Esophagus (tissue), 2 donors: ENCODE results near the gene HOXC9. TPM values are rescaled to one million over a fixed set of nuclear protein-coding genes. Genes with fewer than 3 reads are reported as not detected.
A peak's percentile ranks its signal among the peaks of the same experiment; 100 is the strongest.

Experiments
- H3K27ac ChIP-seq, 2 donors: one replicate each; pipeline ENCODE4 v1.5.1; 2013; ENCODE audit warnings: low read depth in 2 of 2, mild to moderate bottlenecking in 2 of 2, inconsistent platforms in 1 of 2, low read length in 1 of 2, moderate library complexity in 1 of 2
- H3K27me3 ChIP-seq, 2 donors: one replicate each; pipeline ENCODE4 v1.6.1; 2013; ENCODE audit warnings: low read length in 2 of 2, control low read depth in 1 of 2, mild to moderate bottlenecking in 1 of 2; ENCODE audit not compliant: insufficient read depth in 2 of 2, control insufficient read depth in 1 of 2
- H3K36me3 ChIP-seq, 2 donors: one replicate each; pipeline ENCODE4 v1.6.1; 2013; ENCODE audit warnings: low read length in 1 of 2; ENCODE audit not compliant: control insufficient read depth in 2 of 2, insufficient read depth in 2 of 2
- H3K4me1 ChIP-seq, 2 donors: one replicate each; pipeline ENCODE4 v1.6.1; 2013; ENCODE audit warnings: low read length in 1 of 2; ENCODE audit not compliant: control insufficient read depth in 2 of 2, insufficient read depth in 2 of 2
- H3K4me3 ChIP-seq, 2 donors: one replicate each; pipeline ENCODE4 v1.5.1; 2013; ENCODE audit warnings: low read length in 2 of 2, mild to moderate bottlenecking in 2 of 2, low read depth in 1 of 2, moderate library complexity in 1 of 2
- H3K9me3 ChIP-seq, 2 donors: one replicate each; pipeline ENCODE4 v1.6.1; 2013; ENCODE audit warnings: mild to moderate bottlenecking in 2 of 2, low read depth in 1 of 2, low read length in 1 of 2, moderate library complexity in 1 of 2; ENCODE audit not compliant: control insufficient read depth in 2 of 2, insufficient read depth in 1 of 2
- WGBS, 2 donors: extraction: QIAGEN DNeasy Blood & Tissue Kit; methylation state at CpG; one replicate each; pipeline ENCODE4 v1.1.7; 2013; 5-methylcytosine and 5-hydroxymethylcytosine counted together
- polyA plus RNA-seq, 2 donors: library from polyadenylated mRNA; stranded (reverse); fragments of 200-250 nt; gene quantifications; one replicate each; pipeline ENCODE4 v1.2.3, GENCODE V29; 2013
- donor health status: healthy with polysubstance abuse.
- donor health status: Bipolar disorder and iron deficiency.

Gene HOXC9
- polyA plus RNA-seq, 2 donors, result 0.20 to 0.51 TPM

- H3K27me3 ChIP-seq, result peaks cover 0 to 5% of the 10 kb centered on the region in 2 donors
- no peaks in the 10 kb centered on the region for H3K9me3 ChIP-seq
- H3K4me1 ChIP-seq, result peaks cover 3 to 9% of the 10 kb centered on the region in 2 donors
- no peaks in the 10 kb centered on the region for H3K36me3 ChIP-seq
- 49 to 61% methylated on average over 29 of the region's 29 CpGs for whole genome bisulfite sequencing, 2 donors
- H3K4me3 ChIP-seq, result peak overlapping the region; percentile 51 to 64
- H3K27ac ChIP-seq, result peak overlapping the region in 1 of 2 donors; percentile 27
These were observed 18.6 kb downstream of the HOXC9 start for GRCh38 chr12:54018468-54018984.

- no peak overlapping the region for H3K4me3 ChIP-seq
These were observed 19.3 kb downstream of the HOXC9 start for GRCh38 chr12:54019091-54019811.

GRCh38 chr12:54019924-54020590, 20.1 kb downstream of the HOXC9 start:
- H3K27me3 ChIP-seq, result peaks cover 0 to under 1% of the 10 kb centered on the region in 2 donors
- H3K4me3 ChIP-seq, result no peak overlapping the region
- no peaks in the 10 kb centered on the region for H3K36me3 ChIP-seq
- peaks cover 3 to 6% of the 10 kb centered on the region in 2 donors for H3K4me1 ChIP-seq
- no peaks in the 10 kb centered on the region for H3K9me3 ChIP-seq
- H3K27ac ChIP-seq, result no peak overlapping the region
- WGBS, 2 donors, result 50 to 60% methylated on average over 10 of the region's 10 CpGs

More at GRCh38 chr12:54019091-54019811, 19.3 kb downstream of the HOXC9 start:
- no peaks in the 10 kb centered on the region for H3K36me3 ChIP-seq
- WGBS, 2 donors, result 48 to 67% methylated on average over 43 of the region's 43 CpGs
- no peaks in the 10 kb centered on the region for H3K9me3 ChIP-seq
- peaks cover 0 to 3% of the 10 kb centered on the region in 2 donors for H3K27me3 ChIP-seq
- H3K27ac ChIP-seq, result no peak overlapping the region
- peaks cover 3 to 9% of the 10 kb centered on the region in 2 donors for H3K4me1 ChIP-seq

GRCh38 chr12:54020591-54021405, 20.8 kb downstream of the HOXC9 start:
- 60 to 63% methylated on average over 23 of the region's 23 CpGs for WGBS, 2 donors
- no peaks in the 10 kb centered on the region for H3K9me3 ChIP-seq
- peaks cover 3 to 6% of the 10 kb centered on the region in 2 donors for H3K4me1 ChIP-seq
- H3K4me3 ChIP-seq, result no peak overlapping the region
- no peaks in the 10 kb centered on the region for H3K27me3 ChIP-seq
- no peak overlapping the region for H3K27ac ChIP-seq
- H3K36me3 ChIP-seq, result no peaks in the 10 kb centered on the region

GRCh38 chr12:54021432-54022013, 21.6 kb downstream of the HOXC9 start:
- 21 to 29% methylated on average over 16 of the region's 16 CpGs for WGBS, 2 donors
- no peaks in the 10 kb centered on the region for H3K36me3 ChIP-seq
- peaks cover 3 to 6% of the 10 kb centered on the region in 2 donors for H3K4me1 ChIP-seq
- no peak overlapping the region for H3K27ac ChIP-seq
- no peak overlapping the region for H3K4me3 ChIP-seq
- H3K27me3 ChIP-seq, result no peaks in the 10 kb centered on the region
- H3K9me3 ChIP-seq, result no peaks in the 10 kb centered on the region

- 54 to 65% methylated on average over 8 of the region's 8 CpGs for WGBS, 2 donors
- Histone ChIP-seq H3K27ac (no peak overlapping the region), H3K4me3 (no peak overlapping the region), H3K27me3 (peaks cover 0 to 2% of the 10 kb centered on the region in 2 donors), H3K9me3 (no peaks in the 10 kb centered on the region), H3K36me3 (no peaks in the 10 kb centered on the region), H3K4me1 (peaks cover 1 to 4% of the 10 kb centered on the region in 2 donors)
These were observed 23.3 kb downstream of the HOXC9 start for GRCh38 chr12:54022960-54023884.

- Histone ChIP-seq H3K27me3 (peaks cover 0 to 2% of the 10 kb centered on the region in 2 donors), H3K27ac (no peak overlapping the region), H3K9me3 (no peaks in the 10 kb centered on the region), H3K4me1 (no peaks in the 10 kb centered on the region), H3K4me3 (no peak overlapping the region), H3K36me3 (no peaks in the 10 kb centered on the region)
- WGBS, 2 donors, result 43 to 54% methylated on average over 17 of the region's 17 CpGs
These were observed 24.2 kb downstream of the HOXC9 start for GRCh38 chr12:54024127-54024526.

- no peak overlapping the region for H3K4me3 ChIP-seq
- H3K9me3 ChIP-seq, result no peaks in the 10 kb centered on the region
- 46 to 61% methylated on average over 5 of the region's 5 CpGs for WGBS, 2 donors
- no peaks in the 10 kb centered on the region for H3K36me3 ChIP-seq
- no peaks in the 10 kb centered on the region for H3K4me1 ChIP-seq
- H3K27ac ChIP-seq, result no peak overlapping the region
- H3K27me3 ChIP-seq, result peaks cover 0 to 5% of the 10 kb centered on the region in 2 donors
These were observed 24.8 kb downstream of the HOXC9 start for GRCh38 chr12:54024581-54025305.
